Smooth muscle cell (in vitro differentiated cells): ENCODE measurements around the gene INTS2. TPM values are rescaled to one million over a fixed set of nuclear protein-coding genes. Genes with fewer than 3 reads are reported as not detected.

ENCODE experiments used
- DNase-seq: peaks from one replicate; lab custom pipeline; 2025; ENCODE audit not compliant: unreplicated experiment; lab: John Stamatoyannopoulos, UW
- H2AFZ ChIP-seq: fragments of 200-600 bp; sonication (generic); 2 replicates; pipeline ENCODE4 v1.6.0; 2016; ENCODE audit warnings: antibody characterized with exemption, low read depth, mild to moderate bottlenecking
- H3F3A ChIP-seq: fragments of 200-600 bp; sonication (generic); 2 replicates; pipeline ENCODE4 v1.6.0; 2017; ENCODE audit warnings: antibody characterized with exemption, low read depth
- H3K27ac ChIP-seq: fragments of 200-600 bp; sonication (generic); 2 replicates; pipeline ENCODE4 v1.5.1; 2016; ENCODE audit warnings: low read depth, mild to moderate bottlenecking
- H3K27me3 ChIP-seq: fragments of 200-600 bp; sonication (generic); 2 replicates; pipeline ENCODE4 v1.6.1; 2016; ENCODE audit warnings: low read depth, mild to moderate bottlenecking
- H3K36me3 ChIP-seq: fragments of 200-600 bp; sonication (generic); 2 replicates; pipeline ENCODE4 v1.5.1; 2016; ENCODE audit warnings: low read depth
- H3K4me1 ChIP-seq: fragments of 200-600 bp; sonication (generic); 2 replicates; pipeline ENCODE4 v1.5.1; 2016; ENCODE audit warnings: low read depth
- H3K4me2 ChIP-seq: fragments of 200-600 bp; sonication (generic); 2 replicates; pipeline ENCODE4 v1.6.0; 2016; ENCODE audit warnings: mild to moderate bottlenecking
- H3K4me3 ChIP-seq: fragments of 200-600 bp; sonication (generic); 2 replicates; pipeline ENCODE4 v1.5.1; 2016; ENCODE audit warnings: mild to moderate bottlenecking
- H3K79me2 ChIP-seq: fragments of 200-600 bp; sonication (generic); 2 replicates; pipeline ENCODE4 v1.6.0; 2016; ENCODE audit warnings: low read depth, mild to moderate bottlenecking
- H3K9ac ChIP-seq: fragments of 200-600 bp; sonication (generic); 2 replicates; pipeline ENCODE4 v1.6.0; 2016; ENCODE audit warnings: low read depth
- H3K9me3 ChIP-seq: fragments of 200-600 bp; sonication (generic); replicated peaks from 2 replicates; pipeline ENCODE4 v1.5.1; 2016; ENCODE audit warnings: low read depth
- H4K20me1 ChIP-seq: fragments of 200-600 bp; sonication (generic); 2 replicates; pipeline ENCODE4 v1.6.0; 2016; ENCODE audit warnings: low read depth
- WGBS: methylation state at CpG from one replicate; pipeline ENCODE4 v1.1.7; 2016; ENCODE audit warnings: low lambda C conversion rate; 5-methylcytosine and 5-hydroxymethylcytosine counted together
- polyA plus RNA-seq: library from polyadenylated mRNA; unstranded; fragments of >200 nt; fragmentation: Nextera tagmentation; extraction: Ambion mirVana; gene quantifications from 2 replicates; pipeline ENCODE4 v1.2.1, GENCODE V29; 2016
- total RNA-seq: library from RNA; depleted of rRNA; stranded (reverse); fragments of >200 nt; gene quantifications from 2 replicates; pipeline ENCODE4 v1.2.3, GENCODE V29; 2014
- TF ChIP-seq, protein P1 (sequence below): fragments of 200-600 bp; sonication (generic); IDR thresholded peaks from 2 replicates; pipeline ENCODE4 v1.5.1; 2017; ENCODE audit warnings: borderline replicate concordance, mild to moderate bottlenecking, antibody characterized with exemption; ENCODE audit not compliant: insufficient read depth, poor library complexity, severe bottlenecking

Gene INTS2
- total and polyA plus RNA-seq, 2 experiments from 2014 or later = 3.9 to 15.5 TPM

DNA sequence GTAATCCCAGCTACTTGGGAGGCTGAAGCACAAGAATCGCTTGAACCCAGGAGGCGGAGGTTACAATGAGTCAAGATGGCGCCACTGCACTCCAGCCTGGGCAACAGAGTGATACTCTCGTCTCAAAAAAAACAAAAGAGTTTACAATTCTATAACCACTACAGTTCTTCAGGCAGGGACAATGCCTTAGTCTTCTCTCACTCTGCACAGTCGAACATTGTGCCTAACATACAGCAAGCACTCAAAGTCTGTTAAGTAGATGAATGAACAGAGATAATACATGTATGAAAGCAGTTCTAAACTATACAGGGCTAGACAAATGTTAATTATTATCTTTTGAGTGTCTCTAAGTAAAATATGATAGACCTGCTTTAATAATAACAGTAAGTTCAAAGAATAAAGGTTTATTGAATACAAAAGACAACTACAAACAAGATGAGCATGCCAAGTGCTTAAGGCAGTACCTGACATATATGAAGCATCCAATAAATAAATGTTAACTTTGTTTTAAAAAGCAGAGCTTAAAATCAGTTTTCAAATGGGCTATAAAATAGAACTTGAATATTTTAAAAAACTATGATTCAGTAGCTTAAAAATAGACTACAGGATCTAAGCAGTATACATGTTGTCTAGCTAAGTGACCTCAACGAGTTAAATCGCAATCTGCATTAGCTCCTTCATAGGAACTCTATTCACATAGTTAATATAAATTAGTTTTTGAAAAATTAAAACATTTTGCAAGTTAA is 19.3 kb downstream of the INTS2 start:
- H3K36me3 ChIP-seq = peaks cover 17% of the 10 kb centered on the region
- 89% methylated on average over 7 of the region's 7 CpGs for WGBS

GRCh38 chr17:61907361-61907760 is 20.4 kb downstream of the INTS2 start:
- no peak for DNase-seq
- H3K27me3 ChIP-seq = no peaks in the 10 kb centered on the region
- H3K9ac ChIP-seq = no peak overlapping the region
- peaks cover 17% of the 10 kb centered on the region for H3K36me3 ChIP-seq
- H3K9me3 ChIP-seq = no peaks in the 10 kb centered on the region
- no peak overlapping the region for H3K4me2 ChIP-seq
- H4K20me1 ChIP-seq = no peaks in the 10 kb centered on the region
- no peak overlapping the region for H2AFZ ChIP-seq
- no peaks in the 10 kb centered on the region for H3K4me1 ChIP-seq
- H3K79me2 ChIP-seq = no peaks in the 10 kb centered on the region
- TF ChIP-seq, protein P1, sequence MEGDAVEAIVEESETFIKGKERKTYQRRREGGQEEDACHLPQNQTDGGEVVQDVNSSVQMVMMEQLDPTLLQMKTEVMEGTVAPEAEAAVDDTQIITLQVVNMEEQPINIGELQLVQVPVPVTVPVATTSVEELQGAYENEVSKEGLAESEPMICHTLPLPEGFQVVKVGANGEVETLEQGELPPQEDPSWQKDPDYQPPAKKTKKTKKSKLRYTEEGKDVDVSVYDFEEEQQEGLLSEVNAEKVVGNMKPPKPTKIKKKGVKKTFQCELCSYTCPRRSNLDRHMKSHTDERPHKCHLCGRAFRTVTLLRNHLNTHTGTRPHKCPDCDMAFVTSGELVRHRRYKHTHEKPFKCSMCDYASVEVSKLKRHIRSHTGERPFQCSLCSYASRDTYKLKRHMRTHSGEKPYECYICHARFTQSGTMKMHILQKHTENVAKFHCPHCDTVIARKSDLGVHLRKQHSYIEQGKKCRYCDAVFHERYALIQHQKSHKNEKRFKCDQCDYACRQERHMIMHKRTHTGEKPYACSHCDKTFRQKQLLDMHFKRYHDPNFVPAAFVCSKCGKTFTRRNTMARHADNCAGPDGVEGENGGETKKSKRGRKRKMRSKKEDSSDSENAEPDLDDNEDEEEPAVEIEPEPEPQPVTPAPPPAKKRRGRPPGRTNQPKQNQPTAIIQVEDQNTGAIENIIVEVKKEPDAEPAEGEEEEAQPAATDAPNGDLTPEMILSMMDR = no peak
- WGBS = over 99% methylated on average over 5 of the region's 5 CpGs
- no peaks in the 10 kb centered on the region for H3F3A ChIP-seq
- H3K27ac ChIP-seq = no peak overlapping the region
- no peak overlapping the region for H3K4me3 ChIP-seq

More for the DNA sequence above, 19.3 kb downstream of the INTS2 start:
- H3K4me3 ChIP-seq = no peak overlapping the region
- H3K9me3 ChIP-seq = no peaks in the 10 kb centered on the region
- H3K27me3 ChIP-seq = no peaks in the 10 kb centered on the region
- H2AFZ ChIP-seq = no peak overlapping the region
- no peak for DNase-seq
- H3K27ac ChIP-seq = no peak overlapping the region
- no peaks in the 10 kb centered on the region for H3K4me1 ChIP-seq
- TF ChIP-seq, protein P1 = no peak
- H3K79me2 ChIP-seq = no peaks in the 10 kb centered on the region
- no peaks in the 10 kb centered on the region for H4K20me1 ChIP-seq
- no peaks in the 10 kb centered on the region for H3F3A ChIP-seq
- no peak overlapping the region for H3K9ac ChIP-seq
- no peak overlapping the region for H3K4me2 ChIP-seq

GRCh38 chr17:61904094-61904710 is 23.6 kb downstream of the INTS2 start:
- Histone ChIP-seq H2AFZ (no peak overlapping the region), H3K36me3 (peaks cover 5% of the 10 kb centered on the region), H3K9ac (no peak overlapping the region), H3K79me2 (no peaks in the 10 kb centered on the region), H4K20me1 (no peaks in the 10 kb centered on the region), H3K9me3 (no peaks in the 10 kb centered on the region), H3F3A (no peaks in the 10 kb centered on the region), H3K4me1 (no peaks in the 10 kb centered on the region), H3K27ac (no peak overlapping the region), H3K4me2 (no peak overlapping the region), H3K4me3 (no peak overlapping the region), H3K27me3 (no peaks in the 10 kb centered on the region)
- DNase-seq = no peak
- WGBS = 98% methylated on average over 5 of the region's 5 CpGs
- TF ChIP-seq, protein P1 = no peak
